Uterus (tissue), 4 donors: ENCODE measurements around the gene CDH12. TPM values are rescaled to one million over a fixed set of nuclear protein-coding genes. Genes with fewer than 3 reads are reported as not detected.

ENCODE experiments used
- DNase-seq, 2 donors: peaks; one replicate each; pipeline ENCODE4 v3.0.0-alpha.2; 2019 to 2020
- H3K27ac ChIP-seq, 2 donors: fragments of 200-600 bp; sonication (generic); 1 replicate in 1 of 2; 2 replicates in 1 of 2; pipeline ENCODE4 v1.5.1; 2016 to 2018
- H3K27me3 ChIP-seq, 2 donors: fragments of 200-600 bp; sonication (generic); one replicate each; pipeline ENCODE4 v1.5.1; 2018 to 2019; ENCODE audit warnings: control low read depth in 1 of 2
- H3K36me3 ChIP-seq, 2 donors: fragments of 200-600 bp; sonication (generic); one replicate each; pipeline ENCODE4 v1.5.1; 2019; ENCODE audit warnings: control low read depth in 1 of 2
- H3K4me1 ChIP-seq, 2 donors: fragments of 200-600 bp; sonication (generic); one replicate each; pipeline ENCODE4 v1.5.1; 2018 to 2019; ENCODE audit warnings: control low read depth in 1 of 2
- H3K4me3 ChIP-seq, 2 donors: fragments of 200-600 bp; sonication (generic); 1 replicate in 1 of 2; 2 replicates in 1 of 2; pipeline ENCODE4 v1.5.1; 2018 to 2019; ENCODE audit warnings: mild to moderate bottlenecking in 1 of 2
- H3K9me3 ChIP-seq, 2 donors: fragments of 200-600 bp; sonication (generic); one replicate each; pipeline ENCODE4 v1.5.1; 2019; ENCODE audit warnings: control low read depth in 1 of 2
- CTCF ChIP-seq, 4 experiments: fragments of 200-600 bp in 2 of 4; fragments of 450-650 bp in 2 of 4; sonication (generic) in 2 of 4; IDR thresholded peaks; one replicate each; pipeline ENCODE4 v1.5.1; 2016 to 2019; ENCODE audit warnings: antibody characterized with exemption in 4 of 4, mild to moderate bottlenecking in 2 of 4, moderate library complexity in 1 of 4
- POLR2A ChIP-seq, 2 donors: fragments of 450-650 bp; IDR thresholded peaks; one replicate each; pipeline ENCODE4 v1.6.1; 2016; ENCODE audit warnings: antibody characterized with exemption in 2 of 2, mild to moderate bottlenecking in 1 of 2, moderate library complexity in 1 of 2
- intact Hi-C: fragments of 100-400 bp; cut with DNase I; formaldehyde crosslinking; loops from one replicate; pipeline ENCODE4 v1.15.1; 2023; ENCODE audit warnings: low total_unique reads
- total RNA-seq, 4 donors: library from RNA; depleted of rRNA in 3 of 4; stranded (reverse); fragments of >200 nt in 3 of 4; gene quantifications; one replicate each; pipeline versions ENCODE4 v1.1.0 to v1.2.4, GENCODE V29; 2014 to 2023
- donor health status: DM: yes; HTN: yes; CAD: no.

The CDH12 gene
- total RNA-seq, 4 donors from 2014 or later, result 0.37 to 2.0 TPM; not detected in 2

- no peaks in the 10 kb centered on the region for H3K27me3 ChIP-seq
Measured at GRCh38 chr5:22560147-22560546, 293.0 kb downstream of the CDH12 start.

GRCh38 chr5:22557251-22557650, 295.9 kb downstream of the CDH12 start:
- Histone ChIP-seq H3K9me3 (no peaks in the 10 kb centered on the region), H3K27me3 (no peaks in the 10 kb centered on the region), H3K27ac (no peak overlapping the region), H3K4me3 (no peak overlapping the region), H3K4me1 (no peaks in the 10 kb centered on the region), H3K36me3 (no peaks in the 10 kb centered on the region)
- intact Hi-C loops, result no loop called here
- no peak for DNase-seq
- TF ChIP-seq POLR2A (IDR thresholded peaks at IDR 0.05) (no peak), CTCF (IDR thresholded peaks at IDR 0.05) (no peak)

More at GRCh38 chr5:22560147-22560546, 293.0 kb downstream of the CDH12 start:
- no peak for DNase-seq
- H3K36me3 ChIP-seq, result no peaks in the 10 kb centered on the region
- intact Hi-C loops, result no loop called here
- no peak for TF ChIP-seq POLR2A (IDR thresholded peaks at IDR 0.05)
- no peak for TF ChIP-seq CTCF (IDR thresholded peaks at IDR 0.05)
- no peaks in the 10 kb centered on the region for H3K4me1 ChIP-seq
- no peak overlapping the region for H3K27ac ChIP-seq
- H3K9me3 ChIP-seq, result no peaks in the 10 kb centered on the region
- H3K4me3 ChIP-seq, result no peak overlapping the region

GRCh38 chr5:22554475-22554874, 298.7 kb downstream of the CDH12 start:
- no peak for DNase-seq
- TF ChIP-seq CTCF (IDR thresholded peaks at IDR 0.05) (no peak), POLR2A (IDR thresholded peaks at IDR 0.05) (no peak)
- no peak overlapping the region for H3K4me3 ChIP-seq

GRCh38 chr5:22549876-22550671, 303.1 kb downstream of the CDH12 start:
- no peak for DNase-seq
- Histone ChIP-seq H3K4me3 (no peak overlapping the region), H3K27ac (no peak overlapping the region), H3K9me3 (no peaks in the 10 kb centered on the region), H3K36me3 (no peaks in the 10 kb centered on the region), H3K4me1 (no peaks in the 10 kb centered on the region), H3K27me3 (no peaks in the 10 kb centered on the region)
- intact Hi-C loops, result no loop called here
- no peak for TF ChIP-seq CTCF (IDR thresholded peaks at IDR 0.05)
- no peak for TF ChIP-seq POLR2A (IDR thresholded peaks at IDR 0.05)

More at GRCh38 chr5:22554475-22554874, 298.7 kb downstream of the CDH12 start:
- no peak overlapping the region for H3K27ac ChIP-seq
- intact Hi-C loops, result no loop called here
- H3K27me3 ChIP-seq, result no peaks in the 10 kb centered on the region
- no peaks in the 10 kb centered on the region for H3K36me3 ChIP-seq
- no peaks in the 10 kb centered on the region for H3K9me3 ChIP-seq
- no peaks in the 10 kb centered on the region for H3K4me1 ChIP-seq

GRCh38 chr5:22542340-22542739, 310.8 kb downstream of the CDH12 start:
- intact Hi-C loops, result no loop called here
- DNase-seq, result no peak

More at GRCh38 chr5:22542340-22542739, 310.8 kb downstream of the CDH12 start:
- Histone ChIP-seq H3K27me3 (no peaks in the 10 kb centered on the region), H3K36me3 (no peaks in the 10 kb centered on the region), H3K4me1 (no peaks in the 10 kb centered on the region), H3K27ac (no peak overlapping the region), H3K4me3 (no peak overlapping the region), H3K9me3 (no peaks in the 10 kb centered on the region)
- TF ChIP-seq CTCF (IDR thresholded peaks at IDR 0.05) (no peak), POLR2A (IDR thresholded peaks at IDR 0.05) (no peak)
